ENCODE measurements around the gene RUVBL1. TPM values are rescaled to one million over a fixed set of nuclear protein-coding genes. Genes with fewer than 3 reads are reported as not detected.

RUVBL1 gene
- total RNA-seq, 1 experiment from 2014 or later = 94.9 TPM

DNA sequence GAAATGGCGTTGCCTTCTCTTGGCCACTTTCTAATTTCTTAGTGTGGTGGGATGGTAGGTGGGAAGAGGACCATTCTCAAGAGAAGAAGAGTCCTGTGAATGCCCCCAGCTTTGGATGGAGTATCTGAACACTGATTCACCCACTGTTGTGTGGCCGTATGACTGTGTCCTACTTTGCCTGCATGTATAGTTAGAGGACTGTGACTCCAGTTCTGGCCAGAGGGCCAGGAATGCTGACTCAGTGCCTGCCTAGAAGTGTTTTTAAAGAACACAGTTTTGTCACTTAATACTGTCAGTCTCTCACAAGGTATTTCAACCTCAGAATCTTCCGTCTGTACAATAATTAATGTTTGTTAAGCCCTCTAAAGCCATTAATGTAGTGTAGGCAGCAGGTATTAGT, 69.2 kb downstream of the RUVBL1 start:
- ChIA-PET CTCF (interaction anchor here (0.6 kb wide), 1 partner anchor 306 kb away, joined by 4 read pairs; no protein-coding TSS in a partner anchor), POLR2A (ENCODE audit: unreplicated experiment) (interaction anchor here (0.9 kb wide), 1 partner anchor 19 kb away, joined by 3 read pairs; no protein-coding TSS in a partner anchor)
- no peaks in the 10 kb centered on the region for H3K9me2 ChIP-seq (replicated peaks; ENCODE audit: low read length)
- no peak overlapping the region for H2AFZ ChIP-seq (ENCODE audit: low read length)
- intact Hi-C loops (cut with micrococcal nuclease) = no loop called here
- H4K20me1 ChIP-seq (ENCODE audit: low read length) = peaks cover 26% of the 10 kb centered on the region
- H3K4me1 ChIP-seq (ENCODE audit: insufficient read depth, low read length) = peaks cover 35% of the 10 kb centered on the region
- H3K9ac ChIP-seq (ENCODE audit: low read length) = peak overlapping the region; percentile 99
- H3K9me3 ChIP-seq (ENCODE audit: low read length) = no peaks in the 10 kb centered on the region
- H3K4me2 ChIP-seq (ENCODE audit: low read length) = peak overlapping the region; percentile 88
- no peak overlapping the region for H3K27ac ChIP-seq (ENCODE audit: low read length)
- BruUV-seq (replicated peaks) = no TSS peak
- H3F3A ChIP-seq (ENCODE audit: low read length, unreplicated experiment) = no peaks in the 10 kb centered on the region
- peak overlapping the region; percentile 87 for H3K4me3 ChIP-seq (ENCODE audit: low read length)
- no peak for TF ChIP-seq EZH2phosphoT487 (IDR thresholded peaks at IDR 0.05; ENCODE audit: borderline replicate concordance, low read length)
- TF ChIP-seq EZH2 (IDR thresholded peaks at IDR 0.05; ENCODE audit: low read length, unreplicated experiment) = no peak
- TF ChIP-seq, protein P1, sequence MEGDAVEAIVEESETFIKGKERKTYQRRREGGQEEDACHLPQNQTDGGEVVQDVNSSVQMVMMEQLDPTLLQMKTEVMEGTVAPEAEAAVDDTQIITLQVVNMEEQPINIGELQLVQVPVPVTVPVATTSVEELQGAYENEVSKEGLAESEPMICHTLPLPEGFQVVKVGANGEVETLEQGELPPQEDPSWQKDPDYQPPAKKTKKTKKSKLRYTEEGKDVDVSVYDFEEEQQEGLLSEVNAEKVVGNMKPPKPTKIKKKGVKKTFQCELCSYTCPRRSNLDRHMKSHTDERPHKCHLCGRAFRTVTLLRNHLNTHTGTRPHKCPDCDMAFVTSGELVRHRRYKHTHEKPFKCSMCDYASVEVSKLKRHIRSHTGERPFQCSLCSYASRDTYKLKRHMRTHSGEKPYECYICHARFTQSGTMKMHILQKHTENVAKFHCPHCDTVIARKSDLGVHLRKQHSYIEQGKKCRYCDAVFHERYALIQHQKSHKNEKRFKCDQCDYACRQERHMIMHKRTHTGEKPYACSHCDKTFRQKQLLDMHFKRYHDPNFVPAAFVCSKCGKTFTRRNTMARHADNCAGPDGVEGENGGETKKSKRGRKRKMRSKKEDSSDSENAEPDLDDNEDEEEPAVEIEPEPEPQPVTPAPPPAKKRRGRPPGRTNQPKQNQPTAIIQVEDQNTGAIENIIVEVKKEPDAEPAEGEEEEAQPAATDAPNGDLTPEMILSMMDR (conservative IDR thresholded peaks at IDR 0.05; ENCODE audit: low read depth, low read length) = no peak
- ATAC-seq (peak; percentile 31; the same call in 1 of the 2 replicates), DNase-seq (peak; percentile 54)
- H3K36me3 ChIP-seq (ENCODE audit: low read depth, low read length) = peaks cover 35% of the 10 kb centered on the region
- H3K27me3 ChIP-seq (ENCODE audit: low read length) = no peaks in the 10 kb centered on the region
- H3K79me2 ChIP-seq (ENCODE audit: low read length) = peaks cover 58% of the 10 kb centered on the region

DNA sequence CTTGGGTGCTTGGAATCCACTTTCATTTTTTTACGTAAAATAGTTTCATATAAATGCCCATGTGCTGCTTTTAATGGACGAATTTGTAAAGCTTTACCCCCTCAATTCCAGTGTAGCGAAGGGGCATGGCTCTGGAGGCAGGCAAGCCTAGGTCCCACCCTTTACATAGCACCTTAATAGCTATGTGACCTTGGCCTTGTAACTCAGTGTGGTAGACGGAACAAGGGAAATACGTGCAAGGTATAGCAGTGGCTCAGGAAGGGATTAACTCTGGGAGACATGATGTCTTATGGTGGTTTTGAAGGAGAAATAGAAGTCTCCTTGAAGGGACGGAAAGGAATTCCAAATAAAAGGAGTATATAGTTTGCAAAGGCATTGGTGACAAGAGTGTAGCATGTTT, 70.0 kb downstream of the RUVBL1 start:
- H2AFZ ChIP-seq (ENCODE audit: low read length) = no peak overlapping the region
- peaks cover 58% of the 10 kb centered on the region for H3K79me2 ChIP-seq (ENCODE audit: low read length)
- BruUV-seq (replicated peaks) = no TSS peak
- TF ChIP-seq EZH2phosphoT487 (IDR thresholded peaks at IDR 0.05; ENCODE audit: borderline replicate concordance, low read length) = no peak
- no peak for TF ChIP-seq EZH2 (IDR thresholded peaks at IDR 0.05; ENCODE audit: low read length, unreplicated experiment)
- TF ChIP-seq, protein P1 (conservative IDR thresholded peaks at IDR 0.05; ENCODE audit: low read depth, low read length) = no peak
- peak overlapping the region; percentile 87 for H3K4me3 ChIP-seq (ENCODE audit: low read length)
- no peaks in the 10 kb centered on the region for H3K9me3 ChIP-seq (ENCODE audit: low read length)
- peak overlapping the region; percentile 88 for H3K4me2 ChIP-seq (ENCODE audit: low read length)
- intact Hi-C loops (cut with micrococcal nuclease) = no loop called here
- ChIA-PET POLR2A (ENCODE audit: unreplicated experiment) (interaction anchor here (0.9 kb wide), 1 partner anchor 20 kb away, joined by 3 read pairs; no protein-coding TSS in a partner anchor), CTCF (interaction anchor here (0.6 kb wide), 1 partner anchor 305 kb away, joined by 4 read pairs; no protein-coding TSS in a partner anchor)
- peaks cover 32% of the 10 kb centered on the region for H3K36me3 ChIP-seq (ENCODE audit: low read depth, low read length)
- peak overlapping the region; percentile 99 for H3K9ac ChIP-seq (ENCODE audit: low read length)
- H3K4me1 ChIP-seq (ENCODE audit: insufficient read depth, low read length) = peaks cover 35% of the 10 kb centered on the region
- H3K27ac ChIP-seq (ENCODE audit: low read length) = no peak overlapping the region
- H3K9me2 ChIP-seq (replicated peaks; ENCODE audit: low read length) = no peaks in the 10 kb centered on the region
- no peak for DNase-seq
- no peaks in the 10 kb centered on the region for H3K27me3 ChIP-seq (ENCODE audit: low read length)
- ATAC-seq = no peak
- no peaks in the 10 kb centered on the region for H3F3A ChIP-seq (ENCODE audit: low read length, unreplicated experiment)
- peaks cover 26% of the 10 kb centered on the region for H4K20me1 ChIP-seq (ENCODE audit: low read length)

DNA sequence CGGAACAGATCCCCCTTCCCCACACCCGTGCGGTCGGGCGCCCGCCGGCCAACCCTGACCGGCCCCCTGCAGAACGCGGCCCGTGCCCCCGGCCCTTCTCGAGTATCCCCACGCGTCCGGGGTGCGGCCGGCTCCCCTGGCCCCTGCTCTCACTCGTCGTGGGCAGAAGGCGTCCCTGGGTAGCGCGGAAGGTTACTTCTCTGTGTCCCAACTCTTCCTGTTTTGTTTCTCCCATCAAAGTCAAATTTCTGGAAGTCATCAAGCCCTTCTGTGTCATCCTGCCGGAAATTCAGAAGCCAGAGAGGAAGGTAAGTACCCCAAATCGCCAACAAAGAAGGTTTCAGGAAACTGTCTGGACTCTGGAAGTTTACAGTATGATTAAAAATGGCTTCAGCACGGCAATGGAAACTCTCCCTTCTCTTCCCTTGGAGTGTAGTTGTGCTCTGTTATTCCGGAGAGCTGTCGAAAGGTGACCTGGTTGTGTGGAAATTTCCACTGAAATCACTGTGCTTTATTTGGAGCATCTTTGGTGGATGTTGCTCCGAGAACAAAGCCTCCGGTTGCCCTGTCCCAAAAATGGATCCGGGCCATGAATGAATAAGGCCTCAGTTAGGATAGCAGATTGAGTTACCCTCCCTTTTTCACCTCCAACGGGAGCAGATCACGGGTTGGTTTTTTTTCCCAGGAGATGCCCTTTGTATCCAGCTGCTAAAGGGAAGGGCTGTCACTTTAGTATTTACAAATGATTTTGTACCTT, 70.8 kb downstream of the RUVBL1 start:
- Histone ChIP-seq H3K27ac (ENCODE audit: low read length) (peak overlapping the region; percentile 49), H3K4me3 (ENCODE audit: low read length) (peak overlapping the region; percentile 87), H3K9me2 (replicated peaks; ENCODE audit: low read length) (no peaks in the 10 kb centered on the region), H3K27me3 (ENCODE audit: low read length) (no peaks in the 10 kb centered on the region), H3K9ac (ENCODE audit: low read length) (peak overlapping the region; percentile 99), H3K4me2 (ENCODE audit: low read length) (peak overlapping the region; percentile 88), H2AFZ (ENCODE audit: low read length) (peak overlapping the region; percentile 56; the same call in 1 of the 2 replicates), H3K4me1 (ENCODE audit: insufficient read depth, low read length) (peaks cover 35% of the 10 kb centered on the region), H3K36me3 (ENCODE audit: low read depth, low read length) (peaks cover 29% of the 10 kb centered on the region), H4K20me1 (ENCODE audit: low read length) (peaks cover 26% of the 10 kb centered on the region), H3K9me3 (ENCODE audit: low read length) (no peaks in the 10 kb centered on the region), H3K79me2 (ENCODE audit: low read length) (peaks cover 58% of the 10 kb centered on the region), H3F3A (ENCODE audit: low read length, unreplicated experiment) (no peaks in the 10 kb centered on the region)
- TF ChIP-seq, protein P1 (conservative IDR thresholded peaks at IDR 0.05; ENCODE audit: low read depth, low read length) = no peak
- TF ChIP-seq EZH2phosphoT487 (IDR thresholded peaks at IDR 0.05; ENCODE audit: borderline replicate concordance, low read length) (no peak), EZH2 (IDR thresholded peaks at IDR 0.05; ENCODE audit: low read length, unreplicated experiment) (no peak)
- CTCF ChIA-PET = no interaction called here
- POLR2A ChIA-PET (ENCODE audit: unreplicated experiment) = no interaction called here
- intact Hi-C loops (cut with micrococcal nuclease) = no loop called here
- DNase-seq = no peak
- no peak; the same call in 1 of the 2 replicates for ATAC-seq
- BruUV-seq (replicated peaks) = TSS peak; percentile 61

Measured in PC-3 (cell line).